ENCODE data around the gene FHIP2A. TPM values are rescaled to one million over a fixed set of nuclear protein-coding genes. Genes with fewer than 3 reads are reported as not detected.
A peak's percentile ranks its signal among the peaks of the same experiment; 100 is the strongest.
"Not testable (repeated sequence)": the region's sequence is repeated elsewhere in the genome, so short reads cannot be mapped to it uniquely, and the experiment has no call there.

FHIP2A gene
- total RNA-seq, 1 experiment from 2014 or later: 24.8 TPM

GRCh38 chr10:114855776-114856543, 34.4 kb downstream of the FHIP2A start:
- no peaks in the 10 kb centered on the region for H3K9me3 ChIP-seq (replicated peaks)
- no peaks in the 10 kb centered on the region for H3K27me3 ChIP-seq (replicated peaks)
- H3K4me1 ChIP-seq (replicated peaks): peaks cover 46% of the 10 kb centered on the region
- peak overlapping the region; percentile 98 for H3K27ac ChIP-seq
- H3K4me3 ChIP-seq: no peak overlapping the region
- DNase-seq (ENCODE audit: low read depth in 1 of 2, low spot score in 2 of 2): no peak
- H3K36me3 ChIP-seq: peaks cover 61% of the 10 kb centered on the region

GRCh38 chr10:114856544-114857287, 35.1 kb downstream of the FHIP2A start:
- Histone ChIP-seq H3K4me3 (peak overlapping the region; percentile 14), H3K9me3 (replicated peaks) (no peaks in the 10 kb centered on the region), H3K27ac (peak overlapping the region; percentile 98), H3K36me3 (peaks cover 63% of the 10 kb centered on the region), H3K27me3 (replicated peaks) (no peaks in the 10 kb centered on the region), H3K4me1 (replicated peaks) (peaks cover 46% of the 10 kb centered on the region)
- DNase-seq (ENCODE audit: low read depth in 1 of 2, low spot score in 2 of 2): peak; percentile 64 to 95

DNA sequence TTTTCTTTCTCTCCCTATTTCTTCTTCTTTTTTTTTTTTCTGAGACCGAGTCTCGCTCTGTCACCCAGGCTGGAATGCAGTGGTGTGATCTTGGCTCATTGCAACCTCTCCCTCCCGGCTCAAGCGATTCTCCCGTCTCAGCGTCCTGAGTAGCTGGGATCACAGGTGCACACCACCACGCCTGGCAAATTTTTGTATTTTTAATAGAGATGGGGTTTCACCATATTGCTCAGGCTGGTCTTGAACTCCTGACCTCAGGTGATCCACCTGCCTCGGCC, 35.6 kb downstream of the FHIP2A start:
- not testable (repeated sequence) for H3K9me3 ChIP-seq (replicated peaks); H3K27me3 ChIP-seq (replicated peaks); DNase-seq (ENCODE audit: low read depth in 1 of 2, low spot score in 2 of 2)
- H3K27ac ChIP-seq: peak overlapping the region; percentile 98
- peak overlapping the region; percentile 14 for H3K4me3 ChIP-seq
- H3K36me3 ChIP-seq: peaks cover 63% of the 10 kb centered on the region
- peaks cover 46% of the 10 kb centered on the region for H3K4me1 ChIP-seq (replicated peaks)

- no peak for DNase-seq (ENCODE audit: low read depth in 1 of 2, low spot score in 2 of 2)
- no peaks in the 10 kb centered on the region for H3K27me3 ChIP-seq (replicated peaks)
- no peaks in the 10 kb centered on the region for H3K9me3 ChIP-seq (replicated peaks)
- H3K4me3 ChIP-seq: no peak overlapping the region
- peaks cover 60% of the 10 kb centered on the region for H3K36me3 ChIP-seq
- peaks cover 46% of the 10 kb centered on the region for H3K4me1 ChIP-seq (replicated peaks)
- peak overlapping the region; percentile 98 for H3K27ac ChIP-seq
Measured at GRCh38 chr10:114857922-114858629, 36.5 kb downstream of the FHIP2A start.

DNA sequence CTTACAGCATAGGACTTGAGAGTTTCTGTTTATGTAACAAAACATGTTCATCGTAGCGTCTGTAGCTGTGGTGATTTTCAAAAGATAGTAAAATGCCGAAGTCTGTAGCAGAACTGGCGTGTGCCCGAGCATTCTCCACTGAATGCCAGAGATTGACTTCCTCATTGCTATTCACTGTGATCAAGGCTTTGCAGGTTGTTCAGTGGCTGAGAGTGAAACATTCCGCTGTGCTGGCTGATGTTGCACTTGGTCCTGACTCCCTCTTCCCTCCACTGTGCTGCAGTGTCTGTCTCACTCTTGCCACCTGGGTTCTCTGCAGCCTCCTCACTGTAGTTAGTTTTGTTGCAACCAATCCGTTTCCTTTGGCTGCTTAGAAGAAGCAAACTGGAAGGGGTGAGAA, 37.6 kb downstream of the FHIP2A start:
- H3K4me1 ChIP-seq (replicated peaks): peaks cover 44% of the 10 kb centered on the region
- peaks cover 67% of the 10 kb centered on the region for H3K36me3 ChIP-seq
- H3K27ac ChIP-seq: no peak overlapping the region
- H3K9me3 ChIP-seq (replicated peaks): no peaks in the 10 kb centered on the region
- no peak overlapping the region for H3K4me3 ChIP-seq
- H3K27me3 ChIP-seq (replicated peaks): no peaks in the 10 kb centered on the region
- DNase-seq (ENCODE audit: low read depth in 1 of 2, low spot score in 2 of 2): no peak

- Histone ChIP-seq H3K4me3 (no peak overlapping the region), H3K36me3 (peaks cover 64% of the 10 kb centered on the region), H3K27ac (no peak overlapping the region), H3K9me3 (replicated peaks) (no peaks in the 10 kb centered on the region), H3K4me1 (replicated peaks) (peaks cover 14% of the 10 kb centered on the region), H3K27me3 (replicated peaks) (no peaks in the 10 kb centered on the region)
- DNase-seq (ENCODE audit: low read depth in 1 of 2, low spot score in 2 of 2): no peak
Measured at GRCh38 chr10:114862456-114862855, 40.9 kb downstream of the FHIP2A start.

DNA sequence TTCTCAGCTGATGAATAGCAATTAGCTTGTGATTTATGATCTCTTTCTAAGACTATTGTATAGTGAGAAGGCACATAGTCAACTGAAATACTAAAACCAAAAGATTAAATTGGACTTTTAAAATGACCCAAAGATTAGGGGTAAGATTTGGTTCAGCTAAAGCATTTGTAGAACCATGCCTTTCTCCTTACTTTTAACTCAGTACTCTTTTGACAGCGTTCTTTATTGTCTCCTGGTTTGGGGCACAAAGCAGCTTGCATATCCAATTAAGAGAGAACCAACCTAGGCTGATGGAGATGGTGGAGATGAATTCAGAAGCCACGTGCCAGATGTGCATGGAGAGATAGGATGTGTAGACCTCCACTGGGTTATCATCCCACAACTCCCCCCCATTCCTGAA, 45.8 kb downstream of the FHIP2A start:
- no peak overlapping the region for H3K27ac ChIP-seq

GRCh38 chr10:114868870-114869519, 47.4 kb downstream of the FHIP2A start:
- H3K36me3 ChIP-seq: peaks cover 18% of the 10 kb centered on the region
- H3K27ac ChIP-seq: peak overlapping the region; percentile 63
- peaks cover 17% of the 10 kb centered on the region for H3K4me1 ChIP-seq (replicated peaks)
- no peak overlapping the region for H3K4me3 ChIP-seq
- no peaks in the 10 kb centered on the region for H3K27me3 ChIP-seq (replicated peaks)
- no peak for DNase-seq (ENCODE audit: low read depth in 1 of 2, low spot score in 2 of 2)
- no peaks in the 10 kb centered on the region for H3K9me3 ChIP-seq (replicated peaks)

More for the DNA sequence above, 45.8 kb downstream of the FHIP2A start:
- Histone ChIP-seq H3K4me3 (no peak overlapping the region), H3K27me3 (replicated peaks) (no peaks in the 10 kb centered on the region), H3K36me3 (peaks cover 28% of the 10 kb centered on the region), H3K9me3 (replicated peaks) (no peaks in the 10 kb centered on the region), H3K4me1 (replicated peaks) (peaks cover 17% of the 10 kb centered on the region)
- DNase-seq (ENCODE audit: low read depth in 1 of 2, low spot score in 2 of 2): no peak

DNA sequence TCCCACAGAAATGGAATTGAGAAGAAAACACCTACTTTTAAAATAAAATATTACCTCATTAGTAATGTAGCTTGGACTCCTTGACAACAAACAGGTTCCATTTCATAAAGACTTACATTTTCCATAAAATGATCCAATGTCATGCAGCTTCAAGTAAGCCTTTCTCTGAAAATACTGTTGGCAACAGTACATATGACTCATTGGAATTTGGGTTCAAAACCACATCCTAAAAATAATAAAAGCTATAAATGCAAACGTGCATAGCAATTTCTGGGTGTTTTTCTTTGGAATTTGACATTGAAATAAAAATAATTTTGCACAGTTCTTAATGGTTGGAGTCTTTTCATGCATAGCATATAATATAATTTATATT, 47.9 kb downstream of the FHIP2A start:
- Histone ChIP-seq H3K9me3 (replicated peaks) (no peaks in the 10 kb centered on the region), H3K27me3 (replicated peaks) (no peaks in the 10 kb centered on the region), H3K27ac (peak overlapping the region; percentile 63), H3K4me1 (replicated peaks) (peaks cover 17% of the 10 kb centered on the region), H3K4me3 (no peak overlapping the region), H3K36me3 (peaks cover 13% of the 10 kb centered on the region)
- DNase-seq (ENCODE audit: low read depth in 1 of 2, low spot score in 2 of 2): peak in 1 of 2 experiments; percentile 41

DNA sequence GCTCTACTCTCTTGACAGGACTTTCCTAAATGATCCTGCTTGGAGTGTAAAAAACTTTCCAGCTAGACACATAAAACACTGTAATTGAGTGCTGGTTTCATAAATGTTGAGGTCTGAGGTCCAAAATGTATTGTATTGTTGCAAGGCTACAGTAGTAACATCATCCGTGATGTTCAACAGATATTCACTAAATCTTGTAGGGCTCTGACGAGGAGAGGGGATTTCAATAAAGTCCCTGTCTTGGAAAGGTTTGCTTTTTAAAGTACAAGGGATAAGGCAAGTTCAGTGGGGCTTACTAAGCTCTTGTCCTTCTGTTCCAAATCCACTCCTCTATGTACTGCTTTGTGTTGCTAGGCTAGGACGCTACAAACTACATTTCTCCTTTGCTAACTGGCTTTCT, 48.9 kb downstream of the FHIP2A start:
- Histone ChIP-seq H3K9me3 (replicated peaks) (no peaks in the 10 kb centered on the region), H3K4me1 (replicated peaks) (peaks cover 17% of the 10 kb centered on the region), H3K27ac (0 out of 2 replicates have a peak overlapping the region, but pooled peaks have one; percentile 20), H3K4me3 (no peak overlapping the region), H3K36me3 (peaks cover 5% of the 10 kb centered on the region), H3K27me3 (replicated peaks) (no peaks in the 10 kb centered on the region)
- DNase-seq (ENCODE audit: low read depth in 1 of 2, low spot score in 2 of 2): no peak

- Histone ChIP-seq H3K4me1 (replicated peaks) (peaks cover 17% of the 10 kb centered on the region), H3K27me3 (replicated peaks) (no peaks in the 10 kb centered on the region), H3K27ac (no peak overlapping the region), H3K9me3 (replicated peaks) (no peaks in the 10 kb centered on the region), H3K4me3 (no peak overlapping the region), H3K36me3 (peaks cover 1% of the 10 kb centered on the region)
- DNase-seq (ENCODE audit: low read depth in 1 of 2, low spot score in 2 of 2): no peak
Measured at GRCh38 chr10:114871379-114871778, 49.8 kb downstream of the FHIP2A start.
